ENCODE measurements around the gene EXOC3L1. TPM values are rescaled to one million over a fixed set of nuclear protein-coding genes. Genes with fewer than 3 reads are reported as not detected.

EXOC3L1 gene
- total RNA-seq, 1 donor from 2014 or later, result 0.45 TPM

DNA sequence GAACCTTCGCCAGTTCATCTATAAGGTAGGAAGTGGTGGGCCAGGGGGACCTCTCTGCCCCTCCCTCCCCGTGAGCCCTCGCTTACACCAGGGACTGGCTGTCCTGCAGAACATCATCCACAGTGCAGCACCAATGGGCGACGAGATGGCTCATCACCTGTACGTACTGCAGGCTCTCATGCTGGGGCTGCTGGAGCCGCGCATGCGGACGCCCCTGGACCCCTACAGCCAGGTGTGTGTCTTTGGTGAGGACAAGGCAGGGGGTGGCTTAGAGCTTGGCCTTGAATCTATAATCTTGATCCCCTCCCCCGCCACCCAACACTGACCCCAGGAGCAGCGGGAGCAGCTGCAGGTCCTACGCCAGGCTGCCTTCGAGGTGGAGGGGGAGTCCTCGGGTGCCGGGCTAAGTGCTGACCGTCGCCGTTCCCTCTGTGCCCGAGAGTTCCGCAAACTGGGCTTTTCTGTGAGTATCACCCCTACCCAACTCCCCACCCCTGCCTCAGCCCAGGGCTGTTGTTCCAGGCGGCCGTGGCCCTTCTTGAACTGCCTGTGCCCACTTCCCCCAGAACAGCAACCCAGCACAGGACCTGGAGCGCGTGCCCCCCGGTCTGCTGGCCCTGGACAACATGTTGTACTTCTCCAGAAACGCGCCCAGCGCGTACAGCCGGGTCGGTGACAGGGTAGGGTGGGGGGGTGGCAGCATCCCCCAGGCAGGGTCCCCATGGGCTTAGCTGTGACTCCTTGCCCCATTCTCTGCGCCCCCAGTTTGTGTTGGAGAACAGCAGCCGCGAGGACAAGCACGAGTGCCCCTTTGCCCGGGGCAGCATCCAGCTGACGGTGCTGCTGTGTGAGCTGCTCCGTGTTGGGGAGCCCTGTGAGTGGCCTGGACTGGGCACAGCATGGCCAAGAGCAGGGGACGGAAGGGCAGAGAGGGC, 11.7 kb upstream of the EXOC3L1 start:
- Histone ChIP-seq H2AFZ (ENCODE audit: low read depth, low read length) (no peak overlapping the region), H3K27me3 (ENCODE audit: insufficient read depth, low read length) (no peaks in the 10 kb centered on the region), H3K9ac (ENCODE audit: low read length) (no peak overlapping the region), H3K4me2 (ENCODE audit: low read length) (no peak overlapping the region), H3K4me1 (ENCODE audit: insufficient read depth, low read length) (no peaks in the 10 kb centered on the region), H4K20me1 (ENCODE audit: insufficient read depth, low read length) (peaks cover 25% of the 10 kb centered on the region), H3K9me3 (ENCODE audit: insufficient read depth, low read depth, low read length) (no peaks in the 10 kb centered on the region), H3K36me3 (ENCODE audit: insufficient read depth, low read length) (peaks cover 7% of the 10 kb centered on the region), H3K79me2 (ENCODE audit: insufficient read depth, low read length) (peaks cover 3% of the 10 kb centered on the region), H3K4me3 (ENCODE audit: insufficient read depth, low read depth, low read length) (no peak overlapping the region), H3K27ac (ENCODE audit: low read depth, low read length) (no peak overlapping the region)
- H3K4me1 Mint-ChIP-seq (ENCODE audit: low read depth, unreplicated experiment), result peaks cover 2% of the 10 kb centered on the region
- TF ChIP-seq EZH2 (IDR thresholded peaks at IDR 0.05; ENCODE audit: insufficient read depth, low read length), result no peak
- no peak overlapping the region for H3K4me3 Mint-ChIP-seq (ENCODE audit: unreplicated experiment)
- no peak for FAIRE-seq
- no peaks in the 10 kb centered on the region for H3K27me3 Mint-ChIP-seq (ENCODE audit: low read depth, unreplicated experiment)
- no peak overlapping the region for H3K27ac Mint-ChIP-seq (ENCODE audit: unreplicated experiment)
- H3K9me3 Mint-ChIP-seq (ENCODE audit: unreplicated experiment), result no peaks in the 10 kb centered on the region
- H3K36me3 Mint-ChIP-seq (ENCODE audit: low read depth, unreplicated experiment), result peaks cover 5% of the 10 kb centered on the region
- DNase-seq (ENCODE audit: low read depth), result no peak

DNA sequence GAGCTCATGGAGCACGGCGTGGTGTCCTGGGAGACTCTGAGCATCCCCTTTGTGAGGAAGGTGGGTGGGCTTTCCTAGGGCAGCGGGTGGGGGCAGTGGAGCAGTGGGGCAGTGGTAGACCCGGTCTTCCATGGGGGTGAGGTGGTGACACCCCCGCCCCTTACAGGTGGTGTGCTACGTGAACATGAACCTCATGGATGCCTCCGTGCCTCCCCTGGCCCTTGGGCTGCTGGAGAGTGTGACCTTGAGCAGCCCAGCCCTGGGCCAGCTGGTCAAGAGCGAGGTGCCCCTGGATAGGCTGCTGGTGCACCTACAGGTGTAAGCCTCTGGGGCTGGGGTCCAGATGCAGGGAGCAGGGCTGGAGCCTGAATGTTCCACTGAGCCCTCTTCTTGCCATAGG, 10.6 kb upstream of the EXOC3L1 start:
- Histone ChIP-seq H3K4me1 (ENCODE audit: insufficient read depth, low read length) (no peaks in the 10 kb centered on the region), H3K36me3 (ENCODE audit: insufficient read depth, low read length) (peaks cover 19% of the 10 kb centered on the region), H3K27me3 (ENCODE audit: insufficient read depth, low read length) (no peaks in the 10 kb centered on the region), H4K20me1 (ENCODE audit: insufficient read depth, low read length) (peaks cover 35% of the 10 kb centered on the region), H3K79me2 (ENCODE audit: insufficient read depth, low read length) (peaks cover 6% of the 10 kb centered on the region), H3K4me2 (ENCODE audit: low read length) (no peak overlapping the region), H3K4me3 (ENCODE audit: insufficient read depth, low read depth, low read length) (no peak overlapping the region), H3K9ac (ENCODE audit: low read length) (no peak overlapping the region), H3K9me3 (ENCODE audit: insufficient read depth, low read depth, low read length) (no peaks in the 10 kb centered on the region), H2AFZ (ENCODE audit: low read depth, low read length) (no peak overlapping the region), H3K27ac (ENCODE audit: low read depth, low read length) (no peak overlapping the region)
- TF ChIP-seq, protein P1, sequence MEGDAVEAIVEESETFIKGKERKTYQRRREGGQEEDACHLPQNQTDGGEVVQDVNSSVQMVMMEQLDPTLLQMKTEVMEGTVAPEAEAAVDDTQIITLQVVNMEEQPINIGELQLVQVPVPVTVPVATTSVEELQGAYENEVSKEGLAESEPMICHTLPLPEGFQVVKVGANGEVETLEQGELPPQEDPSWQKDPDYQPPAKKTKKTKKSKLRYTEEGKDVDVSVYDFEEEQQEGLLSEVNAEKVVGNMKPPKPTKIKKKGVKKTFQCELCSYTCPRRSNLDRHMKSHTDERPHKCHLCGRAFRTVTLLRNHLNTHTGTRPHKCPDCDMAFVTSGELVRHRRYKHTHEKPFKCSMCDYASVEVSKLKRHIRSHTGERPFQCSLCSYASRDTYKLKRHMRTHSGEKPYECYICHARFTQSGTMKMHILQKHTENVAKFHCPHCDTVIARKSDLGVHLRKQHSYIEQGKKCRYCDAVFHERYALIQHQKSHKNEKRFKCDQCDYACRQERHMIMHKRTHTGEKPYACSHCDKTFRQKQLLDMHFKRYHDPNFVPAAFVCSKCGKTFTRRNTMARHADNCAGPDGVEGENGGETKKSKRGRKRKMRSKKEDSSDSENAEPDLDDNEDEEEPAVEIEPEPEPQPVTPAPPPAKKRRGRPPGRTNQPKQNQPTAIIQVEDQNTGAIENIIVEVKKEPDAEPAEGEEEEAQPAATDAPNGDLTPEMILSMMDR (IDR thresholded peaks at IDR 0.05; ENCODE audit: insufficient read depth, low read depth, low read length), result no peak
- TF ChIP-seq EZH2 (IDR thresholded peaks at IDR 0.05; ENCODE audit: insufficient read depth, low read length), result no peak
- Mint-ChIP-seq H3K27ac (ENCODE audit: unreplicated experiment) (no peak overlapping the region), H3K36me3 (ENCODE audit: low read depth, unreplicated experiment) (peaks cover 8% of the 10 kb centered on the region), H3K9me3 (ENCODE audit: unreplicated experiment) (no peaks in the 10 kb centered on the region), H3K4me3 (ENCODE audit: unreplicated experiment) (no peak overlapping the region), H3K4me1 (ENCODE audit: low read depth, unreplicated experiment) (peaks cover 3% of the 10 kb centered on the region), H3K27me3 (ENCODE audit: low read depth, unreplicated experiment) (no peaks in the 10 kb centered on the region)
- no peak for DNase-seq (ENCODE audit: low read depth)
- no peak for FAIRE-seq

DNA sequence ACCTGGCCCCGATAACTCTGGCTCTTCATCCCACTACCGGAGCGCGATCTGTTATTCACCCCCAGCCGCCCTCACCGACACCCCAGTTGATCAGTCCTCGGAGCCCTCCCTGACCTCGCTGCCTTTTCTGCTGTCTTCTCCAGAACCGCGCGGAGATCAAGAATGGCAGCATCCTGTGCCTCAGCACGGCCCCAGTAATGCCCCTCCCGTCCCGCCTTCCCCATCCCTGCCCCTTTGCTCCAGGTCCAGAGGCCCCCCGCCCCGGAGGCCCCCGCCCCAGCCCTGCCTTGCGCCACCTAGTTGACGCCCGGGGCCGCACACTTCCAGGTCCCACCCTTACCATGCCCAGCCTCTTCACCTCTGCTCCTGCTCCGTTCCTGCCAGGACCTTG, 9.9 kb upstream of the EXOC3L1 start:
- Mint-ChIP-seq H3K27me3 (ENCODE audit: low read depth, unreplicated experiment) (no peaks in the 10 kb centered on the region), H3K9me3 (ENCODE audit: unreplicated experiment) (no peaks in the 10 kb centered on the region), H3K4me3 (ENCODE audit: unreplicated experiment) (peak overlapping the region; percentile 42), H3K4me1 (ENCODE audit: low read depth, unreplicated experiment) (peaks cover 3% of the 10 kb centered on the region), H3K27ac (ENCODE audit: unreplicated experiment) (no peak overlapping the region), H3K36me3 (ENCODE audit: low read depth, unreplicated experiment) (peaks cover 14% of the 10 kb centered on the region)
- Histone ChIP-seq H3K36me3 (ENCODE audit: insufficient read depth, low read length) (peaks cover 25% of the 10 kb centered on the region), H3K9ac (ENCODE audit: low read length) (no peak overlapping the region), H3K4me3 (ENCODE audit: insufficient read depth, low read depth, low read length) (no peak overlapping the region), H3K79me2 (ENCODE audit: insufficient read depth, low read length) (peaks cover 12% of the 10 kb centered on the region), H3K27ac (ENCODE audit: low read depth, low read length) (no peak overlapping the region), H4K20me1 (ENCODE audit: insufficient read depth, low read length) (peaks cover 41% of the 10 kb centered on the region), H2AFZ (ENCODE audit: low read depth, low read length) (no peak overlapping the region), H3K4me1 (ENCODE audit: insufficient read depth, low read length) (no peaks in the 10 kb centered on the region), H3K4me2 (ENCODE audit: low read length) (no peak overlapping the region), H3K9me3 (ENCODE audit: insufficient read depth, low read depth, low read length) (no peaks in the 10 kb centered on the region), H3K27me3 (ENCODE audit: insufficient read depth, low read length) (no peaks in the 10 kb centered on the region)
- DNase-seq (ENCODE audit: low read depth), result no peak
- no peak for FAIRE-seq
- TF ChIP-seq EZH2 (IDR thresholded peaks at IDR 0.05; ENCODE audit: insufficient read depth, low read length), result no peak
- TF ChIP-seq, protein P1 (IDR thresholded peaks at IDR 0.05; ENCODE audit: insufficient read depth, low read depth, low read length), result no peak

Data from astrocyte (in vitro differentiated cells and primary cell).